RWPE1 (cell line): Measurements from ENCODE around the gene PLCB4.

Experiments used
- CTCF ChIA-PET: fragments of 350-600 bp; sonication (Branson Sonifier 250); formaldehyde crosslinking; extraction: SDS; loops from one replicate; lab custom pipeline; 2021; lab: Yijun Ruan, JAX
- POLR2A ChIA-PET: fragments of 400-600 bp; formaldehyde crosslinking; extraction: SDS; loops from one replicate; lab custom pipeline; 2020; ENCODE audit warnings: antibody characterized with exemption; ENCODE audit not compliant: low non-redundant PET; lab: Yijun Ruan, JAX
- DNase-seq: peaks from one replicate; pipeline ENCODE4 v3.0.0; 2012; ENCODE audit warnings: low spot score
- H3K27ac ChIP-seq: fragments of 450-650 bp; 2 replicates; pipeline ENCODE4 v1.5.1; 2017
- CTCF ChIP-seq: fragments of 450-650 bp; conservative IDR thresholded peaks from 2 replicates; pipeline ENCODE4 v1.5.1; 2017; ENCODE audit warnings: low read depth, mild to moderate bottlenecking

Gene PLCB4

GRCh38 chr20:9508240-9508661 lies 439.4 kb downstream of the PLCB4 start:
- ChIA-PET CTCF (no interaction called here), POLR2A (no interaction called here)

GRCh38 chr20:9508696-9509178 lies 439.9 kb downstream of the PLCB4 start:
- no peak overlapping the region for H3K27ac ChIP-seq
- DNase-seq = no peak
- ChIA-PET POLR2A (no interaction called here), CTCF (no interaction called here)
- no peak for TF ChIP-seq CTCF

More at GRCh38 chr20:9508240-9508661, 439.4 kb downstream of the PLCB4 start:
- H3K27ac ChIP-seq = no peak overlapping the region
- no peak for TF ChIP-seq CTCF
- no peak for DNase-seq

- ChIA-PET CTCF (interaction anchor here (0.7 kb wide), 1 partner anchor 1523 kb away, joined by 3 read pairs; no protein-coding TSS in a partner anchor), POLR2A (no interaction called here)
- no peak for TF ChIP-seq CTCF
- DNase-seq = no peak
- H3K27ac ChIP-seq = no peak overlapping the region
Observed at GRCh38 chr20:9509246-9509645, 440.4 kb downstream of the PLCB4 start.

GRCh38 chr20:9510911-9511310 lies 442.0 kb downstream of the PLCB4 start:
- no peak for DNase-seq

GRCh38 chr20:9514072-9514460 lies 445.2 kb downstream of the PLCB4 start:
- DNase-seq = no peak
- ChIA-PET POLR2A (no interaction called here), CTCF (no interaction called here)
- no peak overlapping the region for H3K27ac ChIP-seq
- TF ChIP-seq CTCF = no peak

More at GRCh38 chr20:9510911-9511310, 442.0 kb downstream of the PLCB4 start:
- ChIA-PET CTCF (no interaction called here), POLR2A (no interaction called here)
- no peak for TF ChIP-seq CTCF
- H3K27ac ChIP-seq = no peak overlapping the region

GRCh38 chr20:9514461-9515213 lies 445.8 kb downstream of the PLCB4 start, which contains the start of gene LAMP5:
Gene LAMP5, plus strand, starts transcription at chr20:9514590. Its CDS starts 263 bp downstream, at chr20:9514853.
- TF ChIP-seq CTCF = no peak
- no peak within 1 kb of the TSS for H3K27ac ChIP-seq
- DNase-seq = no peak
- ChIA-PET POLR2A (no interaction called here), CTCF (no interaction called here)
